ENCODE measurements around the gene CELF3. TPM values are rescaled to one million over a fixed set of nuclear protein-coding genes. Genes with fewer than 3 reads are reported as not detected.
A peak's percentile ranks its signal among the peaks of the same experiment; 100 is the strongest.

Gene CELF3
- polyA plus RNA-seq, 3 donors: not detected

DNA sequence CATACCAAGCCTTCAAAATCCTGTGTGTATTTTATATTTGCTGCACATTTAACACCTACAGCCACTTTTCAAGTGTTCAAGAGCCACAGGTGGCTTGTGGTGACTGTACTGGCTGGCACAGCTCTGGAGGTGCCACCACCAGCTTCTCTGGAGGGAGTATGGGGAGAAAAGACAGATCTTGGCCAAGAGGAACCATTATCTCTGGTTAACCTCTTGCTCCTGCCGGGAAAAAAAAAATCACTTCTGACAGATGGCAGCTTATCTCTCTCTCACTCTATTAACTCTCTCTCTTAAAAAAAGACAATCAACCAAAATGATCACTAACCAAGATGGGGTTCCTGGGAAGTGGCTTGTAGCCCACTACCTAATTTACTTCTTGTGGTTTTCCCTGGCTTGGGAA, 3.5 kb upstream of the CELF3 start:
- Mint-ChIP-seq H3K9me3 (peaks cover 0 to 14% (median 4%) of the 10 kb centered on the region in 7 donors), H3K4me1 (peaks cover 30% of the 10 kb centered on the region), H3K36me3 (peaks cover 4 to 6% of the 10 kb centered on the region in 2 donors), H3K4me3 (peak overlapping the region; percentile 84 to 94), H3K27me3 (ENCODE audit: low read depth in 3 of 3) (peaks cover 77 to 92% (median 90%) of the 10 kb centered on the region in 3 donors), H3K27ac (no peak overlapping the region)
- no peaks in the 10 kb centered on the region for H3K36me3 ChIP-seq (replicated peaks in 1 of 2; ENCODE audit: control insufficient read depth in 1 of 2, insufficient read depth in 2 of 2, low read length in 2 of 2)
- peak overlapping the region in 2 of 3 experiments; percentile 80 to 81 for H3K4me3 ChIP-seq (replicated peaks in 1 of 3; ENCODE audit: low read depth in 2 of 3, low read length in 3 of 3)
- peak overlapping the region; percentile 96 for H3K4me2 ChIP-seq (replicated peaks; ENCODE audit: extremely low read depth, low read length, poor library complexity, severe bottlenecking)
- H3K27me3 ChIP-seq (ENCODE audit: control insufficient read depth in 2 of 2, insufficient read depth in 2 of 2, low read length in 2 of 2): peaks cover 57 to 83% of the 10 kb centered on the region in 2 donors
- WGBS (ENCODE audit: insufficient coverage): 0% methylated on average over 1 of the region's 1 CpG
- no peaks in the 10 kb centered on the region for H3K9me3 ChIP-seq (replicated peaks in 1 of 2; ENCODE audit: control insufficient read depth in 1 of 2, insufficient read depth in 1 of 2, low read length in 2 of 2)
- H4K20me1 ChIP-seq (ENCODE audit: insufficient read depth, low read length): no peaks in the 10 kb centered on the region
- H3K27ac ChIP-seq (ENCODE audit: low read depth in 1 of 2, low read length in 2 of 2): no peak overlapping the region
- H3K4me1 ChIP-seq (ENCODE audit: control insufficient read depth in 1 of 2, insufficient read depth in 2 of 2, low read length in 2 of 2): peaks cover 18 to 22% of the 10 kb centered on the region in 2 donors
- H3K79me2 ChIP-seq (ENCODE audit: insufficient read depth, low read length): no peaks in the 10 kb centered on the region
- no peak for DNase-seq
- H2AFZ ChIP-seq (ENCODE audit: insufficient read depth, low read depth, low read length, poor library complexity, severe bottlenecking): peak overlapping the region; percentile 75
- intact Hi-C loops (cut with micrococcal nuclease): no loop called here
- TF ChIP-seq, protein P1, sequence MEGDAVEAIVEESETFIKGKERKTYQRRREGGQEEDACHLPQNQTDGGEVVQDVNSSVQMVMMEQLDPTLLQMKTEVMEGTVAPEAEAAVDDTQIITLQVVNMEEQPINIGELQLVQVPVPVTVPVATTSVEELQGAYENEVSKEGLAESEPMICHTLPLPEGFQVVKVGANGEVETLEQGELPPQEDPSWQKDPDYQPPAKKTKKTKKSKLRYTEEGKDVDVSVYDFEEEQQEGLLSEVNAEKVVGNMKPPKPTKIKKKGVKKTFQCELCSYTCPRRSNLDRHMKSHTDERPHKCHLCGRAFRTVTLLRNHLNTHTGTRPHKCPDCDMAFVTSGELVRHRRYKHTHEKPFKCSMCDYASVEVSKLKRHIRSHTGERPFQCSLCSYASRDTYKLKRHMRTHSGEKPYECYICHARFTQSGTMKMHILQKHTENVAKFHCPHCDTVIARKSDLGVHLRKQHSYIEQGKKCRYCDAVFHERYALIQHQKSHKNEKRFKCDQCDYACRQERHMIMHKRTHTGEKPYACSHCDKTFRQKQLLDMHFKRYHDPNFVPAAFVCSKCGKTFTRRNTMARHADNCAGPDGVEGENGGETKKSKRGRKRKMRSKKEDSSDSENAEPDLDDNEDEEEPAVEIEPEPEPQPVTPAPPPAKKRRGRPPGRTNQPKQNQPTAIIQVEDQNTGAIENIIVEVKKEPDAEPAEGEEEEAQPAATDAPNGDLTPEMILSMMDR (IDR thresholded peaks at IDR 0.05): no peak
- H3K9ac ChIP-seq (ENCODE audit: insufficient read depth, low read length, poor library complexity, severe bottlenecking): no peak overlapping the region

DNA sequence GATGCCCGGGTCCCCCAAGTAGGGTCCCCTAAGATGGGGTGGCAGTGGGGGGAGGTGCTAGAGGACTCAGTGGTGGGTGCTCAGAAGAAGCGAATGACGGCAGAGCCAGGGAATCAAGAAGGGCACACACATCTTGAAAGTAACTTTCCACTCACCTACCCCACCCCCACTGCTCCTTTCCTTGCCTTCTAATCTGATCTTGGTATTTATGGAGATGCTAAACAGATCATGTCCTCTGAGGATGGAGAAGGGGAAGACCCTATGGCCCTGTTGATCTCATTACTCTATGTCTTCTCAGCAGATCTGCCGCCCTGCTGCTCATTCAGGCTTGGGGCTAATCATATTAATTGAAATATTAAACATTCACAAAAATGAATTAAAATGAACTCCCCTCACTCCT, 2.1 kb upstream of the CELF3 start:
- no peak for DNase-seq
- peaks cover 30% of the 10 kb centered on the region for H3K4me1 Mint-ChIP-seq
- H3K27ac Mint-ChIP-seq: no peak overlapping the region
- H3K4me1 ChIP-seq (ENCODE audit: control insufficient read depth in 1 of 2, insufficient read depth in 2 of 2, low read length in 2 of 2): peaks cover 18 to 22% of the 10 kb centered on the region in 2 donors
- no peak overlapping the region for H2AFZ ChIP-seq (ENCODE audit: insufficient read depth, low read depth, low read length, poor library complexity, severe bottlenecking)
- TF ChIP-seq, protein P1 (IDR thresholded peaks at IDR 0.05): no peak
- no peaks in the 10 kb centered on the region for H3K9me3 ChIP-seq (replicated peaks in 1 of 2; ENCODE audit: control insufficient read depth in 1 of 2, insufficient read depth in 1 of 2, low read length in 2 of 2)
- peaks cover 0 to 14% (median 4%) of the 10 kb centered on the region in 7 donors for H3K9me3 Mint-ChIP-seq
- H3K36me3 Mint-ChIP-seq: peaks cover 4 to 6% of the 10 kb centered on the region in 2 donors
- WGBS (ENCODE audit: insufficient coverage): no CpG with 5 or more reads among the region's 4 CpGs
- H4K20me1 ChIP-seq (ENCODE audit: insufficient read depth, low read length): no peaks in the 10 kb centered on the region
- peaks cover 75 to 91% (median 91%) of the 10 kb centered on the region in 3 donors for H3K27me3 Mint-ChIP-seq (ENCODE audit: low read depth in 3 of 3)
- H3K9ac ChIP-seq (ENCODE audit: insufficient read depth, low read length, poor library complexity, severe bottlenecking): no peak overlapping the region
- intact Hi-C loops (cut with micrococcal nuclease): no loop called here
- H3K36me3 ChIP-seq (replicated peaks in 1 of 2; ENCODE audit: control insufficient read depth in 1 of 2, insufficient read depth in 2 of 2, low read length in 2 of 2): no peaks in the 10 kb centered on the region
- peak overlapping the region in 1 of 2 donors; percentile 9 for H3K4me3 Mint-ChIP-seq
- no peak overlapping the region for H3K4me3 ChIP-seq (replicated peaks in 1 of 3; ENCODE audit: low read depth in 2 of 3, low read length in 3 of 3)
- no peak overlapping the region for H3K4me2 ChIP-seq (replicated peaks; ENCODE audit: extremely low read depth, low read length, poor library complexity, severe bottlenecking)
- peaks cover 51 to 82% of the 10 kb centered on the region in 2 donors for H3K27me3 ChIP-seq (ENCODE audit: control insufficient read depth in 2 of 2, insufficient read depth in 2 of 2, low read length in 2 of 2)
- no peaks in the 10 kb centered on the region for H3K79me2 ChIP-seq (ENCODE audit: insufficient read depth, low read length)
- no peak overlapping the region for H3K27ac ChIP-seq (ENCODE audit: low read depth in 1 of 2, low read length in 2 of 2)
